WTC11 (cell line): ENCODE results near the gene PTPRN2. TPM values are rescaled to one million over a fixed set of nuclear protein-coding genes. Genes with fewer than 3 reads are reported as not detected.

Experiments
- ATAC-seq: fragments of 200-7000 bp; cut with Tn5 transposase; 2 replicates; pipeline ENCODE4 v1.10.0; 2021; ENCODE audit warnings: mild to moderate bottlenecking, moderate library complexity
- CTCF ChIA-PET: fragments of 300-600 bp; sonication (Branson Sonifier 250); formaldehyde crosslinking; loops from one replicate; lab custom pipeline; 2021; ENCODE audit warnings: antibody characterized with exemption; lab: Charles Lee
- POLR2A ChIA-PET: fragments of 350-600 bp; sonication (Branson Sonifier 250); formaldehyde crosslinking; loops from one replicate; lab custom pipeline; 2021; ENCODE audit warnings: antibody characterized with exemption; lab: Charles Lee
- DNase-seq: peaks from one replicate; pipeline ENCODE4 v3.0.0; 2021; ENCODE audit warnings: low spot score
- H3K27ac Mint-ChIP-seq: 2 replicates; pipeline ENCODE4 v1.8.0; 2021; ENCODE audit warnings: mixed read lengths
- H3K27me3 Mint-ChIP-seq: 2 replicates; pipeline ENCODE4 v1.8.0; 2021; ENCODE audit warnings: low read depth, mild to moderate bottlenecking, moderate library complexity, mixed read lengths
- H3K36me3 Mint-ChIP-seq: 2 replicates; pipeline ENCODE4 v1.8.0; 2021; ENCODE audit warnings: mixed read lengths
- H3K4me1 Mint-ChIP-seq: 2 replicates; pipeline ENCODE4 v1.8.0; 2022; ENCODE audit warnings: mixed read lengths
- H3K4me3 Mint-ChIP-seq: 2 replicates; pipeline ENCODE4 v1.8.0; 2021; ENCODE audit warnings: mild to moderate bottlenecking, moderate library complexity, mixed read lengths
- H3K9me3 Mint-ChIP-seq: 2 replicates; pipeline ENCODE4 v1.8.0; 2021; ENCODE audit warnings: mixed read lengths
- ATF3 ChIP-seq: sonication (generic); formaldehyde crosslinking; conservative IDR thresholded peaks from 2 replicates; pipeline ENCODE4 v1.8.1; 2022; ENCODE audit warnings: mild to moderate bottlenecking, missing genetic modification reagents
- CDX4 ChIP-seq: fragments of 250-450 bp; sonication (Bioruptor Pico); IDR thresholded peaks from 2 replicates; pipeline ENCODE4 v1.9.0; 2021; ENCODE audit warnings: moderate library complexity, mild to moderate bottlenecking, inconsistent platforms, borderline replicate concordance
- EMX1 ChIP-seq: fragments of 250-450 bp; sonication (Bioruptor Pico); IDR thresholded peaks from 2 replicates; pipeline ENCODE4 v1.8.0; 2021; ENCODE audit warnings: mild to moderate bottlenecking
- FOXK1 ChIP-seq: sonication (generic); formaldehyde crosslinking; IDR thresholded peaks from 2 replicates; pipeline ENCODE4 v1.8.0; 2022; ENCODE audit warnings: mild to moderate bottlenecking, moderate library complexity, missing genetic modification reagents
- FOXP4 ChIP-seq: sonication (generic); formaldehyde crosslinking; IDR thresholded peaks from 2 replicates; pipeline ENCODE4 v1.8.0; 2022; ENCODE audit warnings: mild to moderate bottlenecking, missing genetic modification reagents
- GTF2I ChIP-seq: fragments of 250-450 bp; sonication (Bioruptor Pico); conservative IDR thresholded peaks from 2 replicates; pipeline ENCODE4 v1.4.0; 2021; ENCODE audit warnings: mild to moderate bottlenecking
- IRF2 ChIP-seq: sonication (generic); formaldehyde crosslinking; IDR thresholded peaks from 2 replicates; pipeline ENCODE4 v1.8.0; 2022; ENCODE audit warnings: low read depth, missing genetic modification reagents, borderline replicate concordance
- NFATC4 ChIP-seq: fragments of 250-450 bp; sonication (Bioruptor Pico); IDR thresholded peaks from 2 replicates; pipeline ENCODE4 v1.9.0; 2021; ENCODE audit warnings: mild to moderate bottlenecking
- RELA ChIP-seq: sonication (generic); formaldehyde crosslinking; IDR thresholded peaks from 2 replicates; pipeline ENCODE4 v1.8.1; 2022; ENCODE audit warnings: missing genetic modification reagents, mild to moderate bottlenecking, borderline replicate concordance
- SP1 ChIP-seq: sonication (generic); formaldehyde crosslinking; conservative IDR thresholded peaks from 2 replicates; pipeline ENCODE4 v1.8.1; 2022; ENCODE audit warnings: missing genetic modification reagents
- TCF7 ChIP-seq: sonication (generic); formaldehyde crosslinking; IDR thresholded peaks from 2 replicates; pipeline ENCODE4 v1.8.0; 2022; ENCODE audit warnings: mild to moderate bottlenecking, low read depth, missing genetic modification reagents, moderate library complexity
- TEAD4 ChIP-seq: sonication (generic); formaldehyde crosslinking; IDR thresholded peaks from 2 replicates; pipeline ENCODE4 v1.8.0; 2022; ENCODE audit warnings: mild to moderate bottlenecking, missing genetic modification reagents
- ZNF121 ChIP-seq: sonication (generic); formaldehyde crosslinking; IDR thresholded peaks from 2 replicates; pipeline ENCODE4 v1.8.0; 2023; ENCODE audit warnings: missing genetic modification reagents
- ZNF317 ChIP-seq: sonication (generic); formaldehyde crosslinking; IDR thresholded peaks from 2 replicates; pipeline ENCODE4 v1.8.1; 2023; ENCODE audit warnings: low read depth, mild to moderate bottlenecking, moderate library complexity, missing genetic modification reagents, borderline replicate concordance
- ZNF423 ChIP-seq: fragments of 250-450 bp; sonication (Bioruptor Pico); IDR thresholded peaks from 2 replicates; pipeline ENCODE4 v2.1.2; 2022; ENCODE audit warnings: mild to moderate bottlenecking, moderate library complexity
- ZNF532 ChIP-seq: fragments of 250-450 bp; sonication (Bioruptor Pico); IDR thresholded peaks from 2 replicates; pipeline ENCODE4 v1.9.0; 2021; ENCODE audit warnings: mild to moderate bottlenecking, borderline replicate concordance
- total RNA-seq: library from RNA; stranded (reverse); gene quantifications from 3 replicates; pipeline ENCODE4 v1.2.3, GENCODE V29; 2021
- TF ChIP-seq, protein P1 (sequence below): sonication (generic); formaldehyde crosslinking; IDR thresholded peaks from 2 replicates; pipeline ENCODE4 v1.8.1; 2022; ENCODE audit warnings: low read depth, mild to moderate bottlenecking, moderate library complexity, missing genetic modification reagents, borderline replicate concordance
- TF ChIP-seq, protein P2 (sequence below): sonication (generic); formaldehyde crosslinking; IDR thresholded peaks from 2 replicates; pipeline ENCODE4 v1.8.0; 2023; ENCODE audit warnings: missing genetic modification reagents, mild to moderate bottlenecking, borderline replicate concordance
- TF ChIP-seq, protein P3 (sequence below): fragments of 250-450 bp; sonication (Bioruptor Pico); IDR thresholded peaks from 2 replicates; pipeline ENCODE4 v1.9.0; 2021; ENCODE audit warnings: mild to moderate bottlenecking
- TF ChIP-seq, protein P4 (sequence below): sonication (generic); formaldehyde crosslinking; IDR thresholded peaks from 2 replicates; pipeline ENCODE4 v1.8.1; 2023; ENCODE audit warnings: mild to moderate bottlenecking, missing genetic modification reagents

Gene PTPRN2
- total RNA-seq, 1 experiment from 2014 or later = 4.7 TPM

GRCh38 chr7:158399762-158400161 is 187.9 kb downstream of the PTPRN2 start:
- POLR2A ChIA-PET = interaction anchor here (1.2 kb wide), 1 partner anchor 74 kb away, joined by 3 read pairs; no protein-coding TSS in a partner anchor
- H3K36me3 Mint-ChIP-seq = peaks cover 7% of the 10 kb centered on the region
- no peaks in the 10 kb centered on the region for H3K27me3 Mint-ChIP-seq
- H3K9me3 Mint-ChIP-seq = peaks cover 14% of the 10 kb centered on the region
- no peak overlapping the region for H3K4me3 Mint-ChIP-seq
- CTCF ChIA-PET = interaction anchor here (0.7 to 1.8 kb wide), 4 partner anchors 8 to 96 kb away, joined by 3 to 7 read pairs (median 3); no protein-coding TSS in a partner anchor
- H3K27ac Mint-ChIP-seq = no peak overlapping the region
- ATAC-seq (no peak), DNase-seq (no peak)
- TF ChIP-seq ZNF317 (no peak), ZNF121 (no peak), IRF2 (CRISPR knock-in tag) (no peak)
- TF ChIP-seq, protein P1, sequence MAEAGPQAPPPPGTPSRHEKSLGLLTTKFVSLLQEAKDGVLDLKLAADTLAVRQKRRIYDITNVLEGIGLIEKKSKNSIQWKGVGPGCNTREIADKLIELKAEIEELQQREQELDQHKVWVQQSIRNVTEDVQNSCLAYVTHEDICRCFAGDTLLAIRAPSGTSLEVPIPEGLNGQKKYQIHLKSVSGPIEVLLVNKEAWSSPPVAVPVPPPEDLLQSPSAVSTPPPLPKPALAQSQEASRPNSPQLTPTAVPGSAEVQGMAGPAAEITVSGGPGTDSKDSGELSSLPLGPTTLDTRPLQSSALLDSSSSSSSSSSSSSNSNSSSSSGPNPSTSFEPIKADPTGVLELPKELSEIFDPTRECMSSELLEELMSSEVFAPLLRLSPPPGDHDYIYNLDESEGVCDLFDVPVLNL (CRISPR knock-in tag) = no peak
- H3K4me1 Mint-ChIP-seq = peaks cover 31% of the 10 kb centered on the region

- POLR2A ChIA-PET = interaction anchor here (1.2 kb wide), 1 partner anchor 73 kb away, joined by 3 read pairs; no protein-coding TSS in a partner anchor
- Mint-ChIP-seq H3K4me1 (peaks cover 34% of the 10 kb centered on the region), H3K27ac (no peak overlapping the region), H3K27me3 (no peaks in the 10 kb centered on the region), H3K4me3 (no peak overlapping the region), H3K9me3 (peaks cover 14% of the 10 kb centered on the region), H3K36me3 (peaks cover 7% of the 10 kb centered on the region)
- ATAC-seq (no peak), DNase-seq (no peak)
- CTCF ChIA-PET = interaction anchor here (1.0 to 1.4 kb wide), 2 partner anchors 16 to 924 kb away, joined by 3 read pairs; no protein-coding TSS in a partner anchor
- no peak for TF ChIP-seq CDX4
- TF ChIP-seq, protein P2, sequence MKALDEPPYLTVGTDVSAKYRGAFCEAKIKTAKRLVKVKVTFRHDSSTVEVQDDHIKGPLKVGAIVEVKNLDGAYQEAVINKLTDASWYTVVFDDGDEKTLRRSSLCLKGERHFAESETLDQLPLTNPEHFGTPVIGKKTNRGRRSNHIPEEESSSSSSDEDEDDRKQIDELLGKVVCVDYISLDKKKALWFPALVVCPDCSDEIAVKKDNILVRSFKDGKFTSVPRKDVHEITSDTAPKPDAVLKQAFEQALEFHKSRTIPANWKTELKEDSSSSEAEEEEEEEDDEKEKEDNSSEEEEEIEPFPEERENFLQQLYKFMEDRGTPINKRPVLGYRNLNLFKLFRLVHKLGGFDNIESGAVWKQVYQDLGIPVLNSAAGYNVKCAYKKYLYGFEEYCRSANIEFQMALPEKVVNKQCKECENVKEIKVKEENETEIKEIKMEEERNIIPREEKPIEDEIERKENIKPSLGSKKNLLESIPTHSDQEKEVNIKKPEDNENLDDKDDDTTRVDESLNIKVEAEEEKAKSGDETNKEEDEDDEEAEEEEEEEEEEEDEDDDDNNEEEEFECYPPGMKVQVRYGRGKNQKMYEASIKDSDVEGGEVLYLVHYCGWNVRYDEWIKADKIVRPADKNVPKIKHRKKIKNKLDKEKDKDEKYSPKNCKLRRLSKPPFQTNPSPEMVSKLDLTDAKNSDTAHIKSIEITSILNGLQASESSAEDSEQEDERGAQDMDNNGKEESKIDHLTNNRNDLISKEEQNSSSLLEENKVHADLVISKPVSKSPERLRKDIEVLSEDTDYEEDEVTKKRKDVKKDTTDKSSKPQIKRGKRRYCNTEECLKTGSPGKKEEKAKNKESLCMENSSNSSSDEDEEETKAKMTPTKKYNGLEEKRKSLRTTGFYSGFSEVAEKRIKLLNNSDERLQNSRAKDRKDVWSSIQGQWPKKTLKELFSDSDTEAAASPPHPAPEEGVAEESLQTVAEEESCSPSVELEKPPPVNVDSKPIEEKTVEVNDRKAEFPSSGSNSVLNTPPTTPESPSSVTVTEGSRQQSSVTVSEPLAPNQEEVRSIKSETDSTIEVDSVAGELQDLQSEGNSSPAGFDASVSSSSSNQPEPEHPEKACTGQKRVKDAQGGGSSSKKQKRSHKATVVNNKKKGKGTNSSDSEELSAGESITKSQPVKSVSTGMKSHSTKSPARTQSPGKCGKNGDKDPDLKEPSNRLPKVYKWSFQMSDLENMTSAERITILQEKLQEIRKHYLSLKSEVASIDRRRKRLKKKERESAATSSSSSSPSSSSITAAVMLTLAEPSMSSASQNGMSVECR (CRISPR knock-in tag) = no peak
- TF ChIP-seq NFATC4 (CRISPR knock-in tag) = no peak
- TF ChIP-seq ATF3 (CRISPR knock-in tag) = no peak
- no peak for TF ChIP-seq GTF2I (CRISPR knock-in tag)
- no peak for TF ChIP-seq EMX1 (CRISPR knock-in tag)
- TF ChIP-seq, protein P3, sequence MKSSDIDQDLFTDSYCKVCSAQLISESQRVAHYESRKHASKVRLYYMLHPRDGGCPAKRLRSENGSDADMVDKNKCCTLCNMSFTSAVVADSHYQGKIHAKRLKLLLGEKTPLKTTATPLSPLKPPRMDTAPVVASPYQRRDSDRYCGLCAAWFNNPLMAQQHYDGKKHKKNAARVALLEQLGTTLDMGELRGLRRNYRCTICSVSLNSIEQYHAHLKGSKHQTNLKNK (CRISPR knock-in tag) = no peak
- TF ChIP-seq TCF7 (CRISPR knock-in tag) = no peak
- TF ChIP-seq ZNF532 (CRISPR knock-in tag) = no peak
- no peak for TF ChIP-seq RELA (CRISPR knock-in tag)
- no peak for TF ChIP-seq FOXK1
- no peak for TF ChIP-seq FOXP4 (CRISPR knock-in tag)
- TF ChIP-seq SP1 (CRISPR knock-in tag) = no peak
- TF ChIP-seq ZNF423 (CRISPR knock-in tag) = no peak
- TF ChIP-seq, protein P4, sequence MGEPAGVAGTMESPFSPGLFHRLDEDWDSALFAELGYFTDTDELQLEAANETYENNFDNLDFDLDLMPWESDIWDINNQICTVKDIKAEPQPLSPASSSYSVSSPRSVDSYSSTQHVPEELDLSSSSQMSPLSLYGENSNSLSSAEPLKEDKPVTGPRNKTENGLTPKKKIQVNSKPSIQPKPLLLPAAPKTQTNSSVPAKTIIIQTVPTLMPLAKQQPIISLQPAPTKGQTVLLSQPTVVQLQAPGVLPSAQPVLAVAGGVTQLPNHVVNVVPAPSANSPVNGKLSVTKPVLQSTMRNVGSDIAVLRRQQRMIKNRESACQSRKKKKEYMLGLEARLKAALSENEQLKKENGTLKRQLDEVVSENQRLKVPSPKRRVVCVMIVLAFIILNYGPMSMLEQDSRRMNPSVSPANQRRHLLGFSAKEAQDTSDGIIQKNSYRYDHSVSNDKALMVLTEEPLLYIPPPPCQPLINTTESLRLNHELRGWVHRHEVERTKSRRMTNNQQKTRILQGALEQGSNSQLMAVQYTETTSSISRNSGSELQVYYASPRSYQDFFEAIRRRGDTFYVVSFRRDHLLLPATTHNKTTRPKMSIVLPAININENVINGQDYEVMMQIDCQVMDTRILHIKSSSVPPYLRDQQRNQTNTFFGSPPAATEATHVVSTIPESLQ = no peak
- TF ChIP-seq TEAD4 (CRISPR knock-in tag) = no peak
Observed at GRCh38 chr7:158398750-158399149, 188.9 kb downstream of the PTPRN2 start.
